K562 (cell line): Measurements from ENCODE around the gene NIM1K. TPM values are rescaled to one million over a fixed set of nuclear protein-coding genes. Genes with fewer than 3 reads are reported as not detected.

Source experiments
- ATAC-seq: fragments of 200-7000 bp; cut with Tn5 transposase; 3 replicates; pipeline ENCODE4 v1.9.1; 2020; ENCODE audit warnings: moderate library complexity
- BruUV-seq: library from RNA; stranded (reverse); fragments of 400-500 nt; replicated peaks from 2 replicates; lab custom pipeline; 2021; lab: Mats Ljungman, UMichigan
- CTCF ChIA-PET: fragments of 300-600 bp; formaldehyde crosslinking; extraction: SDS; loops from one replicate; lab custom pipeline; 2021; ENCODE audit warnings: low intra/inter-chr PET ratio; lab: Yijun Ruan, JAX
- POLR2A ChIA-PET: fragments of 300-600, 350-650 bp; sonication (Branson Sonifier 250); formaldehyde crosslinking; extraction: SDS; loops from one replicate; lab custom pipeline; 2021; ENCODE audit warnings: antibody characterized with exemption, inconsistent platforms; lab: Yijun Ruan, JAX
- DNase-seq, 4 experiments: peaks; one replicate each; pipeline versions ENCODE4 v3.0.0 to v3.0.0-alpha.2; 2011 to 2018; ENCODE audit warnings: low spot score in 3 of 4, mixed read lengths in 3 of 4; ENCODE audit errors: extremely low read depth in 1 of 4
- FAIRE-seq: peaks from 2 replicates; lab custom pipeline; 2011; peaks lifted over from hg19 to GRCh38; lab: Jason Lieb, UNC
- H2AFZ ChIP-seq: 2 replicates; pipeline ENCODE4 v1.6.0; 2011; ENCODE audit warnings: low read depth, low read length, control low read depth, inconsistent platforms
- H3K27ac ChIP-seq: fragments of 200-600 bp; 3 replicates; pipeline ENCODE4 v1.8.0; 2011; ENCODE audit warnings: low read depth, mild to moderate bottlenecking, control low read depth, inconsistent platforms, low read length, moderate library complexity, mixed read lengths; ENCODE audit errors: extremely low read depth
- H3K27me3 ChIP-seq, 2 experiments: fragments of 300-600 bp in 1 of 2; 2 replicates in 1 of 2; 3 replicates in 1 of 2; pipeline versions ENCODE4 v1.6.0 to v1.8.0; 2011; ENCODE audit warnings: inconsistent platforms in 2 of 2, low read length in 2 of 2, mild to moderate bottlenecking in 1 of 2, mixed read lengths in 1 of 2, moderate library complexity in 1 of 2; ENCODE audit not compliant: control insufficient read depth in 2 of 2, insufficient read depth in 2 of 2
- H3K36me3 ChIP-seq: fragments of 300-600 bp; 3 replicates; pipeline ENCODE4 v1.8.0; 2011; ENCODE audit warnings: mild to moderate bottlenecking, low read length, inconsistent platforms; ENCODE audit not compliant: control insufficient read depth, insufficient read depth
- H3K4me1 ChIP-seq, 2 experiments: fragments of 200-600 bp in 1 of 2; replicated peaks in 1 of 2; 2 replicates in 1 of 2; 3 replicates in 1 of 2; pipeline versions ENCODE4 v1.5.1 to v1.8.0; 2011; ENCODE audit warnings: inconsistent platforms in 2 of 2, low read length in 2 of 2, mild to moderate bottlenecking in 1 of 2, mixed read lengths in 1 of 2, moderate library complexity in 1 of 2; ENCODE audit not compliant: control insufficient read depth in 2 of 2, insufficient read depth in 2 of 2
- H3K4me2 ChIP-seq: 2 replicates; pipeline ENCODE4 v1.6.1; 2011; ENCODE audit warnings: low read length, control low read depth, inconsistent platforms, mixed read lengths; ENCODE audit not compliant: insufficient read depth
- H3K4me3 ChIP-seq: fragments of 200-600 bp; sonication (generic), shearing (Covaris generic); 2 replicates; pipeline ENCODE4 v1.5.1; 2016; ENCODE audit warnings: control low read depth, inconsistent platforms
- H3K79me2 ChIP-seq: fragments of 200-600 bp; 3 replicates; pipeline ENCODE4 v1.8.0; 2011; ENCODE audit warnings: low read length, inconsistent platforms; ENCODE audit not compliant: control insufficient read depth, insufficient read depth
- H3K9ac ChIP-seq, 2 experiments: 2 replicates each; pipeline versions ENCODE4 v1.6.0 to v1.6.1; 2011; ENCODE audit warnings: low read depth in 2 of 2, low read length in 2 of 2, control low read depth in 1 of 2, inconsistent platforms in 1 of 2, mild to moderate bottlenecking in 1 of 2, mixed read lengths in 1 of 2; ENCODE audit not compliant: insufficient read depth in 1 of 2
- H3K9me1 ChIP-seq: one replicate; pipeline ENCODE4 v1.6.0; 2011; ENCODE audit warnings: inconsistent platforms, mild to moderate bottlenecking, low read length, moderate library complexity; ENCODE audit not compliant: control insufficient read depth, insufficient read depth
- H3K9me3 ChIP-seq: replicated peaks from 2 replicates; pipeline ENCODE4 v1.5.1; 2011; ENCODE audit warnings: low read depth, low read length, inconsistent platforms; ENCODE audit not compliant: control insufficient read depth, insufficient read depth
- H4K20me1 ChIP-seq: replicated peaks from 2 replicates; pipeline ENCODE4 v1.6.1; 2011; ENCODE audit warnings: low read length, inconsistent platforms, mixed read lengths; ENCODE audit not compliant: control insufficient read depth, insufficient read depth
- C11orf30 ChIP-seq: fragments of 450-650 bp; IDR thresholded peaks from 2 replicates; pipeline ENCODE4 v1.6.1; 2016; ENCODE audit warnings: low read depth, mild to moderate bottlenecking
- CEBPB ChIP-seq: fragments of 450-650 bp; IDR thresholded peaks from 2 replicates; pipeline ENCODE4 v1.6.1; 2016; ENCODE audit warnings: missing genetic modification characterization, missing compliant biosample characterization
- CREM ChIP-seq: IDR thresholded peaks from 2 replicates; pipeline ENCODE4 v1.6.1; 2014; ENCODE audit warnings: antibody characterized with exemption, low read depth
- MCM2 ChIP-seq: fragments of 450-650 bp; IDR thresholded peaks from 2 replicates; pipeline ENCODE4 v1.6.1; 2017; ENCODE audit warnings: low read depth, mild to moderate bottlenecking
- MTF1 ChIP-seq: fragments of 250-450 bp; sonication (Bioruptor Pico); IDR thresholded peaks from 2 replicates; pipeline ENCODE4 v1.9.0; 2021; ENCODE audit warnings: moderate library complexity, mild to moderate bottlenecking, inconsistent platforms, borderline replicate concordance
- MYBL2 ChIP-seq, 2 experiments: fragments of 450-650 bp in 1 of 2; sonication (generic) in 1 of 2; formaldehyde crosslinking in 1 of 2; IDR thresholded peaks; 2 replicates each; pipeline versions ENCODE4 v1.6.1 to v1.8.1; 2017 to 2022; ENCODE audit warnings: borderline replicate concordance in 1 of 2, inconsistent platforms in 1 of 2, low read depth in 1 of 2, mild to moderate bottlenecking in 1 of 2, missing genetic modification reagents in 1 of 2, moderate library complexity in 1 of 2
- PHB2 ChIP-seq: fragments of 450-650 bp; IDR thresholded peaks from 2 replicates; pipeline ENCODE4 v1.6.1; 2017; ENCODE audit warnings: low read depth
- PHF8 ChIP-seq: fragments of 200-600 bp; sonication (generic); IDR thresholded peaks from 2 replicates; pipeline ENCODE4 v1.6.1; 2012; ENCODE audit warnings: mixed run types, mild to moderate bottlenecking, inconsistent platforms, low read length, moderate library complexity, borderline replicate concordance
- ZFP36 ChIP-seq: fragments of 150-350 bp; IDR thresholded peaks from 2 replicates; pipeline ENCODE4 v1.6.1; 2018; ENCODE audit warnings: low read length, low read depth; ENCODE audit not compliant: partially characterized antibody
- ZNF175 ChIP-seq: fragments of 200-800 bp; sonication (Bioruptor generic); IDR thresholded peaks from 2 replicates; pipeline ENCODE4 v1.6.1; 2016; ENCODE audit warnings: low read depth, mild to moderate bottlenecking, missing genetic modification characterization, missing compliant biosample characterization
- ZNF408 ChIP-seq: fragments of 250-450 bp; sonication (Bioruptor Pico); IDR thresholded peaks from 2 replicates; pipeline ENCODE4 v1.4.0; 2020; ENCODE audit warnings: low read depth, mild to moderate bottlenecking, moderate library complexity
- WGBS: fragments of 100-300 bp; shearing (Covaris generic); methylation state at CpG from one replicate; pipeline ENCODE4 v1.1.6; 2016; ENCODE audit warnings: low coverage, mixed read lengths; ENCODE audit not compliant: insufficient coverage; ENCODE audit errors: missing lambda C conversion rate; 5-methylcytosine and 5-hydroxymethylcytosine counted together
- in situ Hi-C: fragments of 300-500 bp; cut with MboI; formaldehyde crosslinking; loops from 4 replicates; pipeline ENCODE4 v1.15.0; 2018; ENCODE audit warnings: inconsistent platforms, mixed read lengths
- intact Hi-C: fragments of 100-400 bp; cut with micrococcal nuclease; formaldehyde crosslinking; loops from 2 replicates; pipeline ENCODE4 v1.14.2; 2022
- polyA plus RNA-seq, 8 experiments: library from polyadenylated mRNA; depleted of rRNA in 4 of 8; stranded (reverse) in 5 of 8; unstranded in 3 of 8; fragments of >200 nt; fragmentation: Nextera tagmentation in 2 of 8; fragmentation: Illumina TruSeq in 1 of 8; extraction: Ambion mirVana in 2 of 8; extraction: Trizol in 1 of 8; gene quantifications; 2 replicates each; pipeline versions ENCODE4 v1.2.1 to v1.2.3, GENCODE V29; 2011 to 2014; ENCODE audit warnings: inconsistent platforms in 1 of 8, missing spikeins in 1 of 8
- total RNA-seq, 7 experiments: library from RNA; depleted of rRNA in 6 of 7; stranded (reverse); fragments of >200 nt in 6 of 7; fragmentation: Illumina TruSeq in 2 of 7; extraction: Trizol in 2 of 7; gene quantifications; 2 replicates each; pipeline versions ENCODE4 v1.2.1 to v1.2.3, GENCODE V29; 2011 to 2021; ENCODE audit warnings: low replicate concordance in 1 of 7
- TF ChIP-seq, protein P1 (sequence below): fragments of 450-650 bp; IDR thresholded peaks from 2 replicates; pipeline ENCODE4 v1.6.1; 2017; ENCODE audit warnings: mild to moderate bottlenecking, moderate library complexity
- TF ChIP-seq, protein P2 (sequence below): fragments of 450-650 bp; formaldehyde crosslinking; IDR thresholded peaks from 2 replicates; pipeline ENCODE4 v1.4.0; 2020; ENCODE audit warnings: mild to moderate bottlenecking, moderate library complexity
- TF ChIP-seq, protein P3 (sequence below): fragments of 450-650 bp; formaldehyde crosslinking; IDR thresholded peaks from 2 replicates; pipeline ENCODE4 v1.4.0; 2020; ENCODE audit warnings: mild to moderate bottlenecking, mixed read lengths

Gene NIM1K
- total and polyA plus RNA-seq, 9 of the 15 experiments (the other 6 are each of a cell fraction or from before 2014, with no cell fraction given) = 0.03 to 0.34 (median 0.08) TPM; not detected in 3

DNA sequence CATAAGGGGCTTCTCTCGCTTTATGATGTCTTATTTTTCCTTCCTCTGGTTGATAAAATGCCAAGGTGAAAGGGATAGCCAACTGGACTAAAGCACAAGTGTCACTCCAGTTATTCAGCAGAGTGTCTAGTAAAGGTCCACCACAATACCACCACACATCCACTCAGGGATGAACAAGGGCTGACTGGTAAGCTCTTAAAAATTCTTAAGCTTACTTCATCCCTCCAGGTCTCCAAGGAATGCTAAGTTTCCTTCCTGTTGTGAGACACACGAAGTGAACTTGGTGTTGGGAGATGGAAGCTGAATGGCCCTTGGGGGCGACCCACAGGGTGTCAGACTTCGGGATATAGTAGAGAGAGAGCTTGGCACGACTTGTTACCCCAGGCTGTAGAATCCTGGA is 124.4 kb downstream of the NIM1K start:
- H3K27me3 ChIP-seq = no peaks in the 10 kb centered on the region
- peaks cover 15% of the 10 kb centered on the region for H4K20me1 ChIP-seq
- H3K36me3 ChIP-seq = peaks cover 11% of the 10 kb centered on the region; the same call in 2 of the 3 replicates
- H3K9ac ChIP-seq = no peak overlapping the region
- ChIA-PET CTCF (no interaction called here), POLR2A (no interaction called here)
- no peak for TF ChIP-seq MYBL2 (IDR thresholded peaks at IDR 0.05; ENCODE audit: low read depth)
- no peak for TF ChIP-seq MYBL2 (CRISPR knock-in tag; IDR thresholded peaks at IDR 0.05; ENCODE audit: borderline replicate concordance)
- TF ChIP-seq CEBPB (tag) = no peak
- no peak for TF ChIP-seq ZNF408 (CRISPR knock-in tag)
- no peak for TF ChIP-seq MCM2
- TF ChIP-seq CREM = no peak
- no peak for TF ChIP-seq ZFP36
- TF ChIP-seq C11orf30 = no peak
- TF ChIP-seq MTF1 (CRISPR knock-in tag) = no peak
- TF ChIP-seq, protein P1, sequence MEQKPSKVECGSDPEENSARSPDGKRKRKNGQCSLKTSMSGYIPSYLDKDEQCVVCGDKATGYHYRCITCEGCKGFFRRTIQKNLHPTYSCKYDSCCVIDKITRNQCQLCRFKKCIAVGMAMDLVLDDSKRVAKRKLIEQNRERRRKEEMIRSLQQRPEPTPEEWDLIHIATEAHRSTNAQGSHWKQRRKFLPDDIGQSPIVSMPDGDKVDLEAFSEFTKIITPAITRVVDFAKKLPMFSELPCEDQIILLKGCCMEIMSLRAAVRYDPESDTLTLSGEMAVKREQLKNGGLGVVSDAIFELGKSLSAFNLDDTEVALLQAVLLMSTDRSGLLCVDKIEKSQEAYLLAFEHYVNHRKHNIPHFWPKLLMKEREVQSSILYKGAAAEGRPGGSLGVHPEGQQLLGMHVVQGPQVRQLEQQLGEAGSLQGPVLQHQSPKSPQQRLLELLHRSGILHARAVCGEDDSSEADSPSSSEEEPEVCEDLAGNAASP = no peak
- TF ChIP-seq, protein P2, sequence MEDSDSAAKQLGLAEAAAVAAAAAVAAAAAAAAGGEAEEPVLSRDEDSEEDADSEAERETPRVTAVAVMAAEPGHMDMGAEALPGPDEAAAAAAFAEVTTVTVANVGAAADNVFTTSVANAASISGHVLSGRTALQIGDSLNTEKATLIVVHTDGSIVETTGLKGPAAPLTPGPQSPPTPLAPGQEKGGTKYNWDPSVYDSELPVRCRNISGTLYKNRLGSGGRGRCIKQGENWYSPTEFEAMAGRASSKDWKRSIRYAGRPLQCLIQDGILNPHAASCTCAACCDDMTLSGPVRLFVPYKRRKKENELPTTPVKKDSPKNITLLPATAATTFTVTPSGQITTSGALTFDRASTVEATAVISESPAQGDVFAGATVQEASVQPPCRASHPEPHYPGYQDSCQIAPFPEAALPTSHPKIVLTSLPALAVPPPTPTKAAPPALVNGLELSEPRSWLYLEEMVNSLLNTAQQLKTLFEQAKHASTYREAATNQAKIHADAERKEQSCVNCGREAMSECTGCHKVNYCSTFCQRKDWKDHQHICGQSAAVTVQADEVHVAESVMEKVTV (CRISPR knock-in tag) = no peak
- no peak for TF ChIP-seq ZNF175 (CRISPR knock-in tag)
- TF ChIP-seq PHF8 = no peak
- TF ChIP-seq PHB2 = no peak
- TF ChIP-seq, protein P3, sequence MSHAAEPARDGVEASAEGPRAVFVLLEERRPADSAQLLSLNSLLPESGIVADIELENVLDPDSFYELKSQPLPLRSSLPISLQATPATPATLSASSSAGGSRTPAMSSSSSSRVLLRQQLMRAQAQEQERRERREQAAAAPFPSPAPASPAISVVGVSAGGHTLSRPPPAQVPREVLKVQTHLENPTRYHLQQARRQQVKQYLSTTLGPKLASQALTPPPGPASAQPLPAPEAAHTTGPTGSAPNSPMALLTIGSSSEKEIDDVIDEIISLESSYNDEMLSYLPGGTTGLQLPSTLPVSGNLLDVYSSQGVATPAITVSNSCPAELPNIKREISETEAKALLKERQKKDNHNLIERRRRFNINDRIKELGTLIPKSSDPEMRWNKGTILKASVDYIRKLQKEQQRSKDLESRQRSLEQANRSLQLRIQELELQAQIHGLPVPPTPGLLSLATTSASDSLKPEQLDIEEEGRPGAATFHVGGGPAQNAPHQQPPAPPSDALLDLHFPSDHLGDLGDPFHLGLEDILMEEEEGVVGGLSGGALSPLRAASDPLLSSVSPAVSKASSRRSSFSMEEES = no peak
- no TSS peak for BruUV-seq
- H3K4me3 ChIP-seq = no peak overlapping the region
- peaks cover 12 to 20% of the 10 kb centered on the region in 2 experiments; a peak in 4 of 5 replicates for H3K4me1 ChIP-seq
- peaks cover 9% of the 10 kb centered on the region; the same call in 1 of the 2 replicates for H3K9me3 ChIP-seq
- no peak overlapping the region for H3K27ac ChIP-seq
- H2AFZ ChIP-seq = no peak overlapping the region
- peaks cover 19% of the 10 kb centered on the region for H3K79me2 ChIP-seq
- in situ Hi-C loops (no loop called here), intact Hi-C loops (no loop called here)
- H3K9me1 ChIP-seq = no peaks in the 10 kb centered on the region
- ATAC-seq (no peak), DNase-seq (no peak), FAIRE-seq (no peak)
- no peak overlapping the region for H3K4me2 ChIP-seq
- 42% methylated on average over 5 of the region's 5 CpGs for WGBS
